ENCODE results near the gene PELO. TPM values are rescaled to one million over a fixed set of nuclear protein-coding genes. Genes with fewer than 3 reads are reported as not detected.

PELO gene
- total and polyA plus RNA-seq, 4 donors = 11.0 to 52.4 (median 39.9) TPM

DNA sequence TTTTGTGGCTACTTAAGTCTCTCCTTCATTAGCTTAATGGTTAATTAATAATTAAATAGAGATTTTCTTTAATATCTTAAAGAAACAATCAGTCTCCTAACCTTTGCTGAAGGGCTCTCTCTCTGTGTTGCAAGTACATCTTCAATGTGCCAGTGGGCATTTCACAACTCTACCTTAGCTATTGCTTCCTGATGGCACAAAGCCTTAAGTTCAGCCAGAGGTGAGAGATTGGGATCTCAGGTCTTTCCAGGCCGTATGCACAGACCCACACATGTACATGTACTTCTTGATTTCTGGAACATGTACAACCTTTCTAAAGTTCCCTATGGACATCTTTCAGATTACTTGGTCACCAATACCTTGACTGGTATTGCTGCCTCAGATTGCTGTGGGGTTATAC lies 8.9 kb upstream of the PELO start:
- no peak for ATAC-seq (ENCODE audit: low FRiP score)
- Histone ChIP-seq H3K27ac (ENCODE audit: low read depth in 1 of 2, low read length in 2 of 2) (no peak overlapping the region), H3K4me1 (ENCODE audit: control insufficient read depth in 1 of 2, insufficient read depth in 2 of 2, low read length in 2 of 2) (no peaks in the 10 kb centered on the region), H3K4me3 (ENCODE audit: low read length in 2 of 2) (no peak overlapping the region), H3K36me3 (ENCODE audit: control insufficient read depth in 1 of 2, insufficient read depth in 2 of 2, low read length in 1 of 2) (no peaks in the 10 kb centered on the region), H3K27me3 (ENCODE audit: control insufficient read depth in 1 of 2, insufficient read depth in 2 of 2, low read length in 1 of 2) (no peaks in the 10 kb centered on the region), H3K9me3 (ENCODE audit: control insufficient read depth, low read length) (no peaks in the 10 kb centered on the region)
- no peak for DNase-seq
- intact Hi-C loops (cut with DNase I) = no loop called here
- WGBS, 2 donors = 86 to 96% methylated on average over 1 of the region's 1 CpG

DNA sequence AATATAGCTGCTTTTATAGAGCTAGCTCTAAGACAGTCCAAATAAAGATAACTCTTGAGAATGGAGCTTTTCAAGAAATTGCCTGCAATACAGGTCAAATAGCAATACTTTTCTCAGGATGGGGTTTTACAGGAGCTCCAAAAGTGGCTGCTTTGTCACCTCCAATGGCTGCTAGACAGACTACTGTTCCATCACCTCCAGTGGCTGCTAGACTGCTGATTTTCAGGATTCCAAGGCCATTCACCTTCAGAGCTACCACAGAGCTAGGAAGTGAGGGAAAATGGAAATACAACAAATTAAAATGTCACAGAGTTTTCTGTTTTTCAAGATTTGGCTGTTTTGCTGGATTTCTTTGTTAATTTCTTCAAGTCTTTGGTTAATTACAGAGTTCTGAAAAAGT lies 8.5 kb upstream of the PELO start:
- no peak overlapping the region for H3K4me3 ChIP-seq (ENCODE audit: low read length in 2 of 2)
- no peaks in the 10 kb centered on the region for H3K27me3 ChIP-seq (ENCODE audit: control insufficient read depth in 1 of 2, insufficient read depth in 2 of 2, low read length in 1 of 2)
- H3K27ac ChIP-seq (ENCODE audit: low read depth in 1 of 2, low read length in 2 of 2) = no peak overlapping the region
- ATAC-seq (ENCODE audit: low FRiP score) = no peak
- no peak for DNase-seq
- intact Hi-C loops (cut with DNase I) = no loop called here
- no peaks in the 10 kb centered on the region for H3K36me3 ChIP-seq (ENCODE audit: control insufficient read depth in 1 of 2, insufficient read depth in 2 of 2, low read length in 1 of 2)
- H3K9me3 ChIP-seq (ENCODE audit: control insufficient read depth, low read length) = no peaks in the 10 kb centered on the region
- H3K4me1 ChIP-seq (ENCODE audit: control insufficient read depth in 1 of 2, insufficient read depth in 2 of 2, low read length in 2 of 2) = no peaks in the 10 kb centered on the region

DNA sequence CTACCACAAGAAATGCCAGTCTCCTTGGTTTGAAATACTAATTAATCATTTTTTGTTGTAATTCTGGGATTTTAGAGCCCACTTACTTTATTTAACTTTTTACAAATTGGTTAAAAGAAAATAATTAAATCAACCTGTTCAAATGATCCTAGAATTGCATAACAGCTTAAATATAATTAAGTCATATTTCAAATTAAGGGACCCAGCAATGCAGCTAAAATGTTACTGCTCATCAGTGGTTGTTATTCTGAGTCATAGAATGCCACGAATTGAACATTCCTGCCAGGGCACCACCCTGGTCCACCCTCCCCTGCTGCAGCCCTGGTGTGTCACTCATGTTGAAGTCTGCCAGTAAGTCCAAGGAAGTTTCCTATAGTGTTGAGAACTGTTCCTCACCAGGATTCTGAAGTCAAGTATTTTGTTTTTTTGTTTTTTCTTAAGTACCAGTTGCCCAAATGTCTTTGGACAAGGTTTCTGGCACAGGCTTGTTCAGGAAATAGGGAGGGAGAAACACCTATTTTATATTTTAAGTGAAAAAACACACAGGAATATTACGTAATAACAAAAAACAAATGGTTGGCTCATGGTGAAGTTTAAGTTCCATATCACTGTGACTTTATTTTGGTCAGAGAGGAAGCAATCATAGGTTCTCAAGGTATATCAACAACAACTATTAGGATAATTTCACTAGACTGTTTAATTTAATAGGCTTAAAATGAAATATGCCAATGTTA lies 4.3 kb upstream of the PELO start:
- intact Hi-C loops (cut with DNase I) = loop anchor here in 1 of 2 donors (10.0 kb wide), 1 partner anchor 311 kb away; no protein-coding TSS in a partner anchor

DNA sequence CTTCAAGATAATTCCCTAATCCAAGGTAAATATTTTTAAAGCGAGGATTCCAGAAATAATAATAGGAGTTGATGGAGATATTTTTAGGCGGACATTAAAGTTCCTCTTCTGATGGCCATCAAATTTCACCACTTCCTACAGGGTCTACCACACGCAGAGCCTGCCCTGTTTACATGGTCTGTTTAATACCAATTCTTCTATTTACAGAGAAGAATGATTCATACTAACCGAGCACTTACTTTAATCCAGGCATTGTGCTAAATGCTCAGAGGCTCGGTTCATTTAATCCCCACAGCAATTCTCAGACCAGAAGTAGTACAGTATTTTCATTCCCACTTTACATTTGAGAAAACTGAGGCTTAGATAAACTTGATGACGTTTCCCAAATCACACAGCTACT lies 3.0 kb upstream of the PELO start:
- Histone ChIP-seq H3K4me1 (ENCODE audit: control insufficient read depth in 1 of 2, insufficient read depth in 2 of 2, low read length in 2 of 2) (no peaks in the 10 kb centered on the region), H3K27ac (ENCODE audit: low read depth in 1 of 2, low read length in 2 of 2) (no peak overlapping the region), H3K9me3 (ENCODE audit: control insufficient read depth, low read length) (no peaks in the 10 kb centered on the region), H3K36me3 (ENCODE audit: control insufficient read depth in 1 of 2, insufficient read depth in 2 of 2, low read length in 1 of 2) (no peaks in the 10 kb centered on the region), H3K4me3 (ENCODE audit: low read length in 2 of 2) (no peak overlapping the region), H3K27me3 (ENCODE audit: control insufficient read depth in 1 of 2, insufficient read depth in 2 of 2, low read length in 1 of 2) (no peaks in the 10 kb centered on the region)
- intact Hi-C loops (cut with DNase I) = loop anchor here (5.0 to 10.0 kb wide), 4 partner anchors 92 to 310 kb away; no protein-coding TSS in a partner anchor
- DNase-seq = no peak
- no peak for ATAC-seq (ENCODE audit: low FRiP score)
- 22 to 26% methylated on average over 6 of the region's 6 CpGs for WGBS, 2 donors

More for the DNA sequence above, 4.3 kb upstream of the PELO start:
- Histone ChIP-seq H3K4me1 (ENCODE audit: control insufficient read depth in 1 of 2, insufficient read depth in 2 of 2, low read length in 2 of 2) (no peaks in the 10 kb centered on the region), H3K36me3 (ENCODE audit: control insufficient read depth in 1 of 2, insufficient read depth in 2 of 2, low read length in 1 of 2) (no peaks in the 10 kb centered on the region), H3K9me3 (ENCODE audit: control insufficient read depth, low read length) (no peaks in the 10 kb centered on the region), H3K4me3 (ENCODE audit: low read length in 2 of 2) (no peak overlapping the region), H3K27ac (ENCODE audit: low read depth in 1 of 2, low read length in 2 of 2) (no peak overlapping the region), H3K27me3 (ENCODE audit: control insufficient read depth in 1 of 2, insufficient read depth in 2 of 2, low read length in 1 of 2) (no peaks in the 10 kb centered on the region)
- no peak for ATAC-seq (ENCODE audit: low FRiP score)
- 0 to 7% methylated on average over 2 of the region's 2 CpGs for WGBS, 2 donors
- DNase-seq = peak; percentile 71 to 78

DNA sequence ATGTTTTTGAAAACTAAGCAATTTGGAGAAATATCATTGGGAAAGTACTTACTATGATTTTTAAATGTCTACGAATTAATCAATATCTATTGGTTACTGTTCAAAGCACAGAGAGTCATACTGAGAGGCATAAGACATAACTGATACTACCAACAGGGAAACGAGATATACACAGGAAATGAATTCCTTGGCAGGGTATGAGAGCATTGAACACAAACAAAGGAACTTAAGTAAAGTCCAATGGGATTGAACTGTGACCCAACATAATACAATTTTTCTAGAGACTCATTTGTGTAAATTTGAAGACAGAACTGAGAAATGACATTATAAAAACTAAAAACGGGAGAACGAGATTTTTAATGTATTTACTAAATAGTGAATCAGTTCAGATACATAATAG lies 1.3 kb upstream of the PELO start:
- intact Hi-C loops (cut with DNase I) = loop anchor here (5.0 to 10.0 kb wide), 4 partner anchors 94 to 308 kb away; no protein-coding TSS in a partner anchor
- H3K36me3 ChIP-seq (ENCODE audit: control insufficient read depth in 1 of 2, insufficient read depth in 2 of 2, low read length in 1 of 2) = no peaks in the 10 kb centered on the region
- H3K9me3 ChIP-seq (ENCODE audit: control insufficient read depth, low read length) = no peaks in the 10 kb centered on the region
- no peak overlapping the region for H3K4me3 ChIP-seq (ENCODE audit: low read length in 2 of 2)
- DNase-seq (no peak), ATAC-seq (ENCODE audit: low FRiP score) (no peak)
- H3K4me1 ChIP-seq (ENCODE audit: control insufficient read depth in 1 of 2, insufficient read depth in 2 of 2, low read length in 2 of 2) = peaks cover 0 to 3% of the 10 kb centered on the region in 2 donors
- WGBS, 2 donors = 24 to 33% methylated on average over 4 of the region's 4 CpGs
- peak overlapping the region in 1 of 2 donors; percentile 73 for H3K27ac ChIP-seq (ENCODE audit: low read depth in 1 of 2, low read length in 2 of 2)
- H3K27me3 ChIP-seq (ENCODE audit: control insufficient read depth in 1 of 2, insufficient read depth in 2 of 2, low read length in 1 of 2) = no peaks in the 10 kb centered on the region

DNA sequence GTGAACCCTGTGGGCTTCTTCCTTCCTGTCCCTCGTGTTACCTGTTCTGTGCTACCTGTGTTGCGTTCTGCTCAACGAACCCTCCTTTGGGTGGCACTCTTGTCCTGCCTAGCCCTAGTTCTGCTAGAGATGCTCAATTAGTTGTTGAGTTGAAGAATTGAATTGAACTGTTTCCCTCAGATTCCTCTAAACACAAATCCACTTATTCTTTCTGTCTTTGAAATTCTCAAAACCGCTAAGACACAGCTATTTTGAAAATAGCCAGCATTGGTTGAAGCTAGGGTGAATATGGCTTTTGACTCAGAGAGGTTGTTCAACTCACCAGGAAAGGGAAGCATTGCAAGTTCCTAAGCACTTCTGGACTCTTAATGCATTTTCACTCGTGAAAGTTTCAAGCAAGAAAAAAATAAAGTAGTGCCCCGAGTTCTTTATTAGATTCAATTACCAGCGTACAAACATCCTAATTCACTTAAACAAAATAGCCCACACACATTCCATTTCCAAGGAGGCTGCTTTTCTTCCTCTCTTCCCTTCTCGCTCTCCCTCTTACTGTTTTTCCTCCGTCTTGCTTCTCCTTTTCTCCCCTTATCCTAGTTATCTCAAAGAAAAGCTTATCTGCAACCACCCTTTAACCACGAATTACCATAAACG lies 642 bp upstream of the PELO start:
- Histone ChIP-seq H3K36me3 (ENCODE audit: control insufficient read depth in 1 of 2, insufficient read depth in 2 of 2, low read length in 1 of 2) (no peaks in the 10 kb centered on the region), H3K9me3 (ENCODE audit: control insufficient read depth, low read length) (no peaks in the 10 kb centered on the region), H3K4me1 (ENCODE audit: control insufficient read depth in 1 of 2, insufficient read depth in 2 of 2, low read length in 2 of 2) (peaks cover under 1 to 4% of the 10 kb centered on the region in 2 donors), H3K27me3 (ENCODE audit: control insufficient read depth in 1 of 2, insufficient read depth in 2 of 2, low read length in 1 of 2) (no peaks in the 10 kb centered on the region), H3K4me3 (ENCODE audit: low read length in 2 of 2) (peak overlapping the region; percentile 86 to 93), H3K27ac (ENCODE audit: low read depth in 1 of 2, low read length in 2 of 2) (peak overlapping the region; percentile 93 to 98)
- 1 to 2% methylated on average over 11 of the region's 11 CpGs for WGBS, 2 donors
- intact Hi-C loops (cut with DNase I) = loop anchor here (1.0 to 10.0 kb wide), 6 partner anchors 93 to 308 kb away; no protein-coding TSS in a partner anchor
- ATAC-seq (ENCODE audit: low FRiP score) (peak; percentile 59), DNase-seq (peak in 1 of 2 donors; percentile 43)

DNA sequence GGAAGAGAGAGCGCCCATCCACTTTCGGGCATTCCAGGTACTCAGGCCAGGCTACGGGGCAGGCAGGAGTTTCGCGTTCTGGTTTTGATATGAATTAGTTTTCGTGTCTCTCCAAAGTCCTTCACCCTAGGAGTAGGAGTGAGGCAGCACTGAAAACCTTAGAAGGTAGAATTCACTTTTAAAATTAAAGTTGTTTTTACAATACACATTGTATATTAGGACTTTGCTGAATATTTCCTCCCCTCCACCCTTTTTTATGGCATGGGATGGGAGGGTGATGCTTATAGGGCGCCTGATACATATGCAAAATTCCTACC lies 747 bp downstream of the PELO start:
- ATAC-seq (ENCODE audit: low FRiP score) = no peak

DNA sequence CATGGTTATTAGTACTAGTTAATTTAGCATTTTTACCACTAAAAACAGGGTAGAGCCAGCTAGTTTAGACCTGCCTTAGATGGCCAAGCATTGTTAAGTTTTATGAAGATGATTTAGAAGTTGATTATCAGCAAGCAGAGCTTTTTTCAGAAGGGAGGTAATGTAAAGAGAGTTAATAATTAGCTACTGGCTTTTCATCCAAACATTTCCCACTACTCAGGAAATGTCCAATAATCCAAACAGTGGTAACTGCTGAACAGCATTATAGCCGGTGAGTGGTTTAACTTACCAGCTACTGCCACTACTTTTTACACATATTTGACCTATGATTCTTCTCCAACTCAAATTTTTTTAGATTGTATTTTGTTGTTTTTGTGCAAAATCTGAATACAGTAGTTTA lies 1.7 kb downstream of the PELO start:
- Histone ChIP-seq H3K27me3 (ENCODE audit: control insufficient read depth in 1 of 2, insufficient read depth in 2 of 2, low read length in 1 of 2) (no peaks in the 10 kb centered on the region), H3K27ac (ENCODE audit: low read depth in 1 of 2, low read length in 2 of 2) (peak overlapping the region in 1 of 2 donors; percentile 57), H3K36me3 (ENCODE audit: control insufficient read depth in 1 of 2, insufficient read depth in 2 of 2, low read length in 1 of 2) (no peaks in the 10 kb centered on the region), H3K9me3 (ENCODE audit: control insufficient read depth, low read length) (no peaks in the 10 kb centered on the region), H3K4me3 (ENCODE audit: low read length in 2 of 2) (peak overlapping the region; percentile 86 to 93), H3K4me1 (ENCODE audit: control insufficient read depth in 1 of 2, insufficient read depth in 2 of 2, low read length in 2 of 2) (peaks cover 6 to 10% of the 10 kb centered on the region in 2 donors)
- DNase-seq (no peak), ATAC-seq (ENCODE audit: low FRiP score) (no peak)
- intact Hi-C loops (cut with DNase I) = loop anchor here (5.0 to 10.0 kb wide), 4 partner anchors 97 to 305 kb away; no protein-coding TSS in a partner anchor
- 3 to 4% methylated on average over 1 of the region's 1 CpG for WGBS, 2 donors

More for the DNA sequence above, 747 bp downstream of the PELO start:
- WGBS, 2 donors = 2% methylated on average over 7 of the region's 7 CpGs
- no peaks in the 10 kb centered on the region for H3K36me3 ChIP-seq (ENCODE audit: control insufficient read depth in 1 of 2, insufficient read depth in 2 of 2, low read length in 1 of 2)
- no peak for DNase-seq
- no peaks in the 10 kb centered on the region for H3K9me3 ChIP-seq (ENCODE audit: control insufficient read depth, low read length)
- peak overlapping the region; percentile 86 to 93 for H3K4me3 ChIP-seq (ENCODE audit: low read length in 2 of 2)
- intact Hi-C loops (cut with DNase I) = loop anchor here (5.0 to 10.0 kb wide), 4 partner anchors 96 to 306 kb away; no protein-coding TSS in a partner anchor
- H3K27ac ChIP-seq (ENCODE audit: low read depth in 1 of 2, low read length in 2 of 2) = peak overlapping the region; percentile 93 to 98
- H3K4me1 ChIP-seq (ENCODE audit: control insufficient read depth in 1 of 2, insufficient read depth in 2 of 2, low read length in 2 of 2) = peaks cover 5 to 10% of the 10 kb centered on the region in 2 donors
- H3K27me3 ChIP-seq (ENCODE audit: control insufficient read depth in 1 of 2, insufficient read depth in 2 of 2, low read length in 1 of 2) = no peaks in the 10 kb centered on the region
